ENCODE results near the gene RIN3. TPM values are rescaled to one million over a fixed set of nuclear protein-coding genes. Genes with fewer than 3 reads are reported as not detected.

Gene RIN3
- total RNA-seq, 2 donors from 2014 or later: 30.9 to 34.0 TPM

GRCh38 chr14:92481386-92481785 lies 32.2 kb upstream of the RIN3 start:
- no peak for DNase-seq (ENCODE audit: low spot score)
- intact Hi-C loops (cut with DNase I): no loop called here

DNA sequence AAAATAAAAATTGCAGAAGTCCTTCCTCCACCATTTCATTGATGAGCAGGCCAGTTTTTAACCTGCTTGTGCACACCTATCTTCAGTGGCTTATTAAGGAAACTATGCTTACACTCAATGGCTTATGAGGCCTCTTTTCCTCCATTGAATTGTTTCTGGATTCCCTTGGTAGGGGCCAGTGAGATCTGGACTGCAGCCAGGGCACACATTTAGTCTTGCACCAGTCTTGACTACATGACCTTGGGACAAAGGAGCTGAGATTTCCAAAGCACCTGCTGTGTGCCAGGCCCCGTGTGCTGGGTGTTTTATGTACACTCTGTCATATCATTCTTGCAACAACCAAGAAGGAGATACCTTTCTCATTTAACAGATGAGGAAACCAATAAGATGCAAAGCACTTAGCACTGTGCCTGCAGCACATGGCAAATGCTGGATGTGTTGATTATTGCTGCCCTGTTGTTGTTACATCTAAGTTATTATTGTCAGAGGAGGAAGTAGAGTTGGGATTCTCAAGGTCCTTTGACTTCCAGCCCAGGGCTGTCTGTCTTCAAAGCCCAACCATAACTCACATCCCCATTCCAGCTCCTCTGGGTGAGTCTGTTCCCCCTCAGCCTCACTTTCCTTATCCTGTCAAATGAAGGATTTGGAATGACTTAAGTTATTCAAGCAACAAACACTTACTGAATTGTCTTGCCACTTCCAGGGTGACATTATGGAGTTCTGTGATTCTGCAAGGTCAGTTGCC lies 31.6 kb upstream of the RIN3 start:
- DNase-seq (ENCODE audit: low spot score): no peak
- intact Hi-C loops (cut with DNase I): no loop called here

DNA sequence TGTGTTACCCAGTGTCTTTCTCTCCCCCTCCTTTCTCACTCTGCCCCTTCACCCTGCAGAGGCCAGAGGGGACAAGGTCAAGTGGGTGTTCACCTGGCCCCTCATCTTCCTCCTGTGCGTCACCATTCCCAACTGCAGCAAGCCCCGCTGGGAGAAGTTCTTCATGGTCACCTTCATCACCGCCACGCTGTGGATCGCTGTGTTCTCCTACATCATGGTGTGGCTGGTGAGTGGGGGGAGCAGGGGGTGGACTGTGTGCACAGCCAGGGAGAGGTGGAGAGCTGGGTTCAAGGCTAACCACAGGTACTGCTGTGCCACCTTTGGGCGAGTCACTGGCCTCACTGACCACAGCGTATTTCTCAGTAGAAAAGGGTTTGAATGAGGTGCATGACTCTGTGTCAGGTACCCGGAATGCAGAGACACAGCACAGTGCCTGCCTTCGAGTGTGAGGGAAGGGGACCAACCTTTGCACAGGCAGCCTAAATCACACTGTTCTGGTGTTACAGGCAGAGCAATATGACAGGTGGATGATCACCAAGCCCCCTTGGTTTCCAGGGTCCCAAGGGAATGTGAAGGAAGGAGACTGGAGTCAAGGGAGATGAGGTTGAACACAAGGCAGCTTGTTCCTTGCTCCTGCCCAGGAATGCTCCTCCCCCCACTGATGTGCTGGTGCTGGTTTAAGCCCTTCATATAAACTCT lies 30.8 kb upstream of the RIN3 start:
- intact Hi-C loops (cut with DNase I): loop anchor here in 1 of 2 donors (1.0 kb wide), 1 partner anchor 31 kb away; the partner anchor contains the start of gene RIN3

DNA sequence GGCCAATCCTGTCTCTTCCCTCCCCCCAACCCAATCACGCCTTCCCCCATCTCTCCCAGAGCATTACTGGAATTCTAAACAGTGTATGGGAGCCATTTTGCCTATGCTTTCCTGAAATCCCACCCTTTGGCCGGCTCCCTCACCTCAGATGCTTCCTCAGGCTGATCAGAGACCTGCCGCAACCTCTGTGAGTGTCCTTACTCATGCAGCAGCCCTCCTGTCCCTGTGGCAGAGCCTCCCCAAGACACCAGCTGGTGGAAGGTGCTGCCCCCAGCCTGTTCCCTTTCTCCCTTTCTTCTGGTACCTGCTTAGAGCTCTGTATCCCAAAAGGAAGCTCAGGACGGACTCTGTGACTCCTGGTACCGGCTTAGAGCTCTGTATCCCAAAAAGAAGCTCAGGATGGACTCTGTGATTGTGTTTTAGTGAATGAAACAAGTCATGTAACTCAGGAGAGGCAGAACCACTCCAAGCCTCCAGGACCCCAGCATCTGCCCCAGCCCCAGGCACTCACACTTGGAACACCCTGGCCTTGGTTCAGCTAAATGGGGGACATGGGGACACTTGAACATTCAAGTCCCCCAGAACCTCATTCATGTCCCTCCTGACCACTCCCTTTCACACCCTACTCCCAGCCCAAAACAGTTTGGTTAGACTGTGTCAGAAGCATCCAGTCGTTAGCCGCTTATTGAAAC lies 29.3 kb upstream of the RIN3 start:
- intact Hi-C loops (cut with DNase I): no loop called here
- no peak for DNase-seq (ENCODE audit: low spot score)

More for the DNA sequence above, 30.8 kb upstream of the RIN3 start:
- no peak for DNase-seq (ENCODE audit: low spot score)

DNA sequence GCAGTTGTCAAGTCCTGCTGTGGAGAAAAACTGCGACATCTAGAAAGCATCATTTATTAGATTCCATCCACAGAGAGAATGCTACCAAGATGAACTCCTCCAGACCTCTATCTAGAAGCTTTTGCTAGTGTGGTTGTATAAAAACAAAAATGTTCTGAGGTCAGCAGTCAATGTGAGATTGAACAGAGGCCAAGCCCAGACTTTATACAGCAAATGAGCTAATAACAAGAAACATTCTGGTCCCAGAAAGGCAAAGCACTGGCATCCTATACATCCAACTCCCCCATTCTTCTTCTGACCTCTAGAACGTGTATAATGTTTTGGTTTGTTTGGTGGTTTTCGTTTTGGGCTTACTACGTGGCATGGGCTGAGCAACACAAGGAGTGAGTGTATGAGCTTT lies 26.7 kb upstream of the RIN3 start:
- intact Hi-C loops (cut with DNase I): no loop called here
- no peak for DNase-seq (ENCODE audit: low spot score)

GRCh38 chr14:92487513-92488133 lies 26.0 kb upstream of the RIN3 start:
- no peak for DNase-seq (ENCODE audit: low spot score)
- intact Hi-C loops (cut with DNase I): no loop called here

DNA sequence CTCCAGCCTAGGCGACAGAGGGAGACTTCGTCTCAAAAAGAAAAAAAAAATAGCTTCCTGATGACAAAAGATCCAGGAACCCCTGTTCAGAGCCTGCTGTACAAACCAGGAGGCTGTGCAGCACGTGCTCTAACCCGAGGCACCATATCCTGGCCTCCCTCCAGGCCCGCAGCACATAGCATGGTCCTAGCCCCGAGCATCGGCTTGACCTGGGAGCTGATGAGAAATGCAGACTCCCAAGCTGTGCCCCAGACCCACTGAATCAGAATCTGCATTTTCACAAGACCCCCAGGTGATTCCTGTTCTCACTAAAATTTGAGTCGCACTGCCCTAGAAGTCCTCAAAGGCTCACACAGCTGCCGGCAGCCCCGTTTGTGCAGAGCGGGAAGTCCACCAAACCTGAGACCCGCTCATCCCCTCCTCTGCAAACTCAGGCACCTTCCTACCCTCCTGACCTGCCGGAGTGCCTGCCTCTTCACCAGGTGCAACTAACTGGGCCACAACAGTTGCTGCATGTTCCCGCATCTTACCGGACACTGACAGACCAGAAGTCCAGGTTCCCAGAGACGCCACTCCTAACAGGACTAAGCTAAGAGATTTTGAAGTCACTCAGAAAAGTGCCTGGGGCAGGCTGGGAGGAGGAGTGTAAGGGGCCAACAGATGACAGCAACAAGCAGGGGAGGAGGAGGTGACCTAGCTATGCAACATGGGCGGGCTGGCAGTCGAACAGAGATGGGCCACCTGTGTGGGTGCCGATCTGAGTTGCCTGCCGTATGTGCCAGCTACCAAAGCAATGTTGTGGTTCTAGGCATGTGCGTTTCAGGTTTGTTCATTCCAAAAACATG lies 24.0 kb upstream of the RIN3 start:
- no peak for DNase-seq (ENCODE audit: low spot score)
- intact Hi-C loops (cut with DNase I): no loop called here

DNA sequence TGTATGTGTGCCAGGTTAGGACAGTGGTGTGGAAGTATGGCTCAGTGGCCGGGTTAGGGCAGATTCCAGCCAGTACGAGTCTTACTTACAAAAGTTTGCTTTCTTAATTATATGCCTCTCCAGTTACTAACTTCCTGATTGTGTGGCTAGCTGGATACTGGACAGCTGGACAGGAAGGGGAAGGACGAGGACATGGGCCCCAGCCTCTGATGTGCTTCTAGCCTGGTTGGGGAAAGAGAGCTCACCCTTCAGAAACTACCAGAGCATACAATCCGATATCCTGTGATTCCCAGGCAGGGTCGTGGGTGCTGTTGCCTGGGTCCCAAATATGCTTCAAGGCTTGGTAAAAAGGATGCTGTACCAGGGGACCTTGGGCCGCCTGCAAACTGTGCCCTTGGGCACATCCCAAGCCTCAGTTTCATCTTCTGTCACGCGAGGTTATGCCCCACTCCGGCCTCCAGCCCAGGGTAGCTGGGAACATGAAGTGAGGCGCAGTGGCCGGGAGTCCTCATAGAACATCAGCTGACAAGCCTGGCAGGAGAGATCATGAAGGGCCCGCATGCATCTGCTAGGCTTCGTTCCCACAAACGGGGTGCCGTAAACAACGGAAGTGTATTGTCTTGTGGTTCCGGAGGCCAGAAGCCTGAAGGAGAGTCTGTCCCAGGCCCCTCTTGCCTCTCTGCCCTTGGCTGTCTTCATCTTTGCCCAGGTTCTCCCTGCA lies 23.2 kb upstream of the RIN3 start:
- intact Hi-C loops (cut with DNase I): no loop called here
- DNase-seq (ENCODE audit: low spot score): no peak

- intact Hi-C loops (cut with DNase I): no loop called here
- no peak for DNase-seq (ENCODE audit: low spot score)
Measured at GRCh38 chr14:92491782-92492181, 21.8 kb upstream of the RIN3 start.

- intact Hi-C loops (cut with DNase I): no loop called here
- no peak for DNase-seq (ENCODE audit: low spot score)
Measured at GRCh38 chr14:92492258-92492657, 21.3 kb upstream of the RIN3 start.

DNA sequence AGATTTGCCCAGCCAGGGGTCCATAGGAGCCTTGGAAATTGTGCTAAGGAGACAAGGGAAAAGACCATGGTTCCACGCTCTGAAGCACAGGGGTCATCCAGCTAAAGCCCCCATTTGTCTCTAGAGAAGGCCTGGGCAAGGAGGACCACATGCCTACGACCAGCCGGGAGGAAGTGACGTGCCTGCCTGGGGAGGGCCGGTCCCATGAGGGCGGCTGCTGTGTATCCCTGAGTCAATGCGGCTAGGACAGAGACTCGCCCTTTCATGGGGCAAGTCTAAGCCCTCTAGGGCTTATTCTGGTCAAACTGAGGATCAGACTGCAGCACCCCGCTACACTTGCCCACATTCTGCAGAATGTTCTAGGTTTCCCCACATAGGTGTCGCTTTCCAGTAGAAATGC lies 20.6 kb upstream of the RIN3 start:
- intact Hi-C loops (cut with DNase I): no loop called here
- no peak for DNase-seq (ENCODE audit: low spot score)

- DNase-seq (ENCODE audit: low spot score): no peak
- intact Hi-C loops (cut with DNase I): no loop called here
Measured at GRCh38 chr14:92493492-92493891, 20.1 kb upstream of the RIN3 start.

DNA sequence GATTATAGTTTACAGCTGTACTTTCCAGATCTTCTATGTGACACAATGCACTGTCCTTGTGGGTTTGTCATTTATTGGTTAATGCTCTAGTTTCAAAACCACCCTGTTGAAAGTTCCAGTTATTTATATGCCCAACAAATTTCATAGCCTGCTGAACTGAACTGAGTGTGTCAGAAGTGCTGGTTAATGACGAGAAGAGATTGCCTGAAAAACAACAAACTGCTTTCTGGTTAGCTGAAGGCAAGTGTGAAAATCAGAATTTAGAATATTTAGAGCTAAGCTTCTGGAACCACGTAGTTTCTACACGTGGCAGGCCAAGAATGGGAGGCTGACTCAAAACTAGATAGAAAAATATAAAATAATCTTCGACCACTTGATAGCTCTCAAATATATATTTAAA lies 19.1 kb upstream of the RIN3 start:
- no peak for DNase-seq (ENCODE audit: low spot score)
- intact Hi-C loops (cut with DNase I): no loop called here

GRCh38 chr14:92495027-92495426 lies 18.6 kb upstream of the RIN3 start:
- DNase-seq (ENCODE audit: low spot score): no peak
- intact Hi-C loops (cut with DNase I): no loop called here

GRCh38 chr14:92496191-92496857 lies 17.3 kb upstream of the RIN3 start:
- intact Hi-C loops (cut with DNase I): no loop called here
- DNase-seq (ENCODE audit: low spot score): no peak

DNA sequence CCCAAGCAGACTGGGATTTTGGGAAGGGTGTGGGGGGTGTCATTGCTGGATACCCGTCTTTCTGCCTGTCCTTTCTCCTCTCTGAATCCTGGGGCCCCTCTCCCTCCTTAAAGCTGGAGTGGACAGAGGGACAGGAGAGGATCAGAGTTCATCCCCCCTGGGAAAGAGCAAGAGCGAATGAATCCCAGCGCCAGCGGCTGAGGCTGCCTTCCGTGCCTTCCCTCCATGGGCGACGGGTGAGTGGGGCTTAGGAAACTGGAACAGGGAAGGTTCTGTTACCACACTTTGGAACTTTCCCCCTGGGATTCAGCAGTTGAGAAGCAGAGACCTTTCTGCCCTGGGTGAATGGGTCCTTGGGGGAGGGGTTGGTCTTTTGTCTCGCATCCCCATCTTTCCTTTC lies 16.2 kb upstream of the RIN3 start:
- intact Hi-C loops (cut with DNase I): no loop called here
- no peak for DNase-seq (ENCODE audit: low spot score)

GRCh38 chr14:92499234-92499633 lies 14.3 kb upstream of the RIN3 start:
- intact Hi-C loops (cut with DNase I): no loop called here
- DNase-seq (ENCODE audit: low spot score): no peak

GRCh38 chr14:92500491-92500941 lies 13.1 kb upstream of the RIN3 start:
- peak; percentile 62 for DNase-seq (ENCODE audit: low spot score)
- intact Hi-C loops (cut with DNase I): no loop called here

Measured in posterior vena cava (tissue), 2 donors.